Small intestine (tissue), 7 donors: ENCODE measurements around the gene BTNL8. TPM values are rescaled to one million over a fixed set of nuclear protein-coding genes. Genes with fewer than 3 reads are reported as not detected.
A peak's percentile ranks its signal among the peaks of the same experiment; 100 is the strongest.

Source experiments
- DNase-seq, 2 donors: peaks; one replicate each; pipeline versions ENCODE4 v3.0.0 to v3.0.0-alpha.2; 2013
- FAIRE-seq: peaks from 2 replicates; lab custom pipeline; 2012; peaks lifted over from hg19 to GRCh38; lab: Jason Lieb, UNC
- H3K27ac ChIP-seq, 3 donors: one replicate each; pipeline ENCODE4 v1.5.1; 2013; ENCODE audit warnings: low read length in 2 of 3, mild to moderate bottlenecking in 2 of 3, control low read depth in 1 of 3, inconsistent platforms in 1 of 3, low read depth in 1 of 3, moderate library complexity in 1 of 3
- H3K27me3 ChIP-seq, 3 donors: one replicate each; pipeline ENCODE4 v1.6.1; 2013; ENCODE audit warnings: low read length in 3 of 3, inconsistent platforms in 1 of 3; ENCODE audit not compliant: control insufficient read depth in 3 of 3, insufficient read depth in 3 of 3
- H3K36me3 ChIP-seq, 3 donors: one replicate each; pipeline ENCODE4 v1.6.1; 2013; ENCODE audit warnings: low read length in 3 of 3, inconsistent platforms in 1 of 3, low read depth in 1 of 3, mild to moderate bottlenecking in 1 of 3, moderate library complexity in 1 of 3; ENCODE audit not compliant: control insufficient read depth in 3 of 3, insufficient read depth in 2 of 3
- H3K4me1 ChIP-seq, 3 donors: one replicate each; pipeline ENCODE4 v1.6.1; 2013; ENCODE audit warnings: low read length in 2 of 3, inconsistent platforms in 1 of 3, low read depth in 1 of 3, mild to moderate bottlenecking in 1 of 3, moderate library complexity in 1 of 3; ENCODE audit not compliant: control insufficient read depth in 3 of 3, insufficient read depth in 2 of 3
- H3K4me3 ChIP-seq, 3 donors: one replicate each; pipeline ENCODE4 v1.5.1; 2013; ENCODE audit warnings: low read length in 3 of 3, control low read depth in 1 of 3, inconsistent platforms in 1 of 3, low read depth in 1 of 3, mild to moderate bottlenecking in 1 of 3, moderate library complexity in 1 of 3
- H3K9me3 ChIP-seq, 2 donors: one replicate each; pipeline ENCODE4 v1.6.1; 2013; ENCODE audit warnings: low read depth in 1 of 2, low read length in 1 of 2; ENCODE audit not compliant: control insufficient read depth in 2 of 2, insufficient read depth in 1 of 2
- WGBS, 3 donors: extraction: QIAGEN DNeasy Blood & Tissue Kit; methylation state at CpG; one replicate each; pipeline ENCODE4 v1.1.7; 2013; 5-methylcytosine and 5-hydroxymethylcytosine counted together
- polyA plus RNA-seq, 4 donors: library from polyadenylated mRNA; stranded (reverse) in 3 of 4; unstranded in 1 of 4; fragments of 200-250 nt in 3 of 4; fragments of 120-200 nt in 1 of 4; gene quantifications; one replicate each; pipeline versions ENCODE4 v1.2.1 to v1.2.3, GENCODE V29; 2013
- donor health status: healthy with polysubstance abuse.
- donor health status: control.
- donor health status: control.
- donor health status: Bipolar disorder and iron deficiency.
- donor health status: healthy.

The BTNL8 gene
- polyA plus RNA-seq, 4 donors, result 53.8 to 192 (median 84.5) TPM

DNA sequence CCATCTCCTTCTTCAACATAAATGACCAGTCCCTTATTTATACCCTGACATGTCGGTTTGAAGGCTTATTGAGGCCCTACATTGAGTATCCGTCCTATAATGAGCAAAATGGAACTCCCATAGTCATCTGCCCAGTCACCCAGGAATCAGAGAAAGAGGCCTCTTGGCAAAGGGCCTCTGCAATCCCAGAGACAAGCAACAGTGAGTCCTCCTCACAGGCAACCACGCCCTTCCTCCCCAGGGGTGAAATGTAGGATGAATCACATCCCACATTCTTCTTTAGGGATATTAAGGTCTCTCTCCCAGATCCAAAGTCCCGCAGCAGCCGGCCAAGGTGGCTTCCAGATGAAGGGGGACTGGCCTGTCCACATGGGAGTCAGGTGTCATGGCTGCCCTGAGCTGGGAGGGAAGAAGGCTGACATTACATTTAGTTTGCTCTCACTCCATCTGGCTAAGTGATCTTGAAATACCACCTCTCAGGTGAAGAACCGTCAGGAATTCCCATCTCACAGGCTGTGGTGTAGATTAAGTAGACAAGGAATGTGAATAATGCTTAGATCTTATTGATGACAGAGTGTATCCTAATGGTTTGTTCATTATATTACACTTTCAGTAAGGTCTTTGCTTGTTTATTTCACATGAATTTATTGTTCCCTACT is 51.5 kb downstream of the BTNL8 start:
- H3K4me1 ChIP-seq, result no peaks in the 10 kb centered on the region
- DNase-seq (no peak), FAIRE-seq (no peak)
- H3K27ac ChIP-seq, result no peak overlapping the region
- H3K36me3 ChIP-seq, result peaks cover 0 to 2% (median 0%) of the 10 kb centered on the region in 3 donors
- peaks cover 0 to 2% of the 10 kb centered on the region in 2 donors for H3K9me3 ChIP-seq
- H3K4me3 ChIP-seq, result no peak overlapping the region
- WGBS, 3 donors, result 82 to 85% (median 84%) methylated on average over 5 to 6 of the region's 6 CpGs
- H3K27me3 ChIP-seq, result no peaks in the 10 kb centered on the region

DNA sequence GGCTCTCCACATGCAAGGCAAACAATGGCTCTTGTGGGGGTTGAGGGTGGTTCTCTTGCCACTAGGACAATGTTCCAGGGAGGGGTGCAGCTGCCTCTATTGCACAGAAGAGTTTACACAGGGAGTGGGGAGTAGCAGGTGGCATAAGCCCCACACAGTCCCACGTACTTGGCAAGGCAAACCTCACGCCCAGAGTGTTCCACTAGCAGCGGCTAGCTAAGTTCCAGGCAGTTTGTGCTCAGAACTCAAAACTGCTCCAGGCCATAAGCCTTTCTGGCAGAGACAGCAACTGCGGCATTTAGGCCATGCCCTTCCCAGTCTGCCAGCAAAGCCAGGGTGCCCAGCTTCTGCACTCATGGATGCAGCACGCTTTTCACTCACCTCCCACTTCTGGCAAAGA is 60.7 kb downstream of the BTNL8 start:
- Histone ChIP-seq H3K4me1 (no peaks in the 10 kb centered on the region), H3K9me3 (no peaks in the 10 kb centered on the region), H3K27me3 (peaks cover 0 to 7% (median 0%) of the 10 kb centered on the region in 3 donors), H3K4me3 (no peak overlapping the region), H3K36me3 (no peaks in the 10 kb centered on the region), H3K27ac (no peak overlapping the region)
- FAIRE-seq, result no peak
- 61 to 98% (median 90%) methylated on average over 3 to 5 of the region's 5 CpGs for WGBS, 3 donors
- no peak for DNase-seq

DNA sequence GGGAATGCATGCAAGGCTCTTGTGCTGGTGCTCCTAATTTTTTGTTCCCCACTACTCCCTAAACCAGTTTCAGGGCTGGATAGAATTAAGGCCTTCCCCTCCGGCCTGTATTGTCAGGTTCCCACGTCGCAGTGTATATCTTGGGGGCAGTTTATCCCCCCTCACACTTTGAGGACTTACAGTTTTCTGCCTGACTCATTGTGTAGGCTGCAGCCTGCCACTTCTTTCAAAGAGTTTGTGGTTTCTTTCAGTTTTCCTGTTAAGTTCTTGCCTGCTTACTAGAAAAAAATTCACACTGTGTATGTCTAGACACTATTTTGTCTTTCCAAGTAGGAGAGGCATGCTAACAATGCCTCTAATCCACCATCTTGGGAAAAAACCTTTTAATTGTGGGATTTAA is 61.2 kb downstream of the BTNL8 start:
- Histone ChIP-seq H3K9me3 (no peaks in the 10 kb centered on the region), H3K4me3 (no peak overlapping the region), H3K36me3 (no peaks in the 10 kb centered on the region), H3K4me1 (no peaks in the 10 kb centered on the region), H3K27ac (no peak overlapping the region), H3K27me3 (peaks cover 0 to 7% (median 0%) of the 10 kb centered on the region in 3 donors)
- DNase-seq (no peak), FAIRE-seq (no peak)
- 63 to 94% (median 94%) methylated on average over 3 of the region's 3 CpGs for WGBS, 3 donors

DNA sequence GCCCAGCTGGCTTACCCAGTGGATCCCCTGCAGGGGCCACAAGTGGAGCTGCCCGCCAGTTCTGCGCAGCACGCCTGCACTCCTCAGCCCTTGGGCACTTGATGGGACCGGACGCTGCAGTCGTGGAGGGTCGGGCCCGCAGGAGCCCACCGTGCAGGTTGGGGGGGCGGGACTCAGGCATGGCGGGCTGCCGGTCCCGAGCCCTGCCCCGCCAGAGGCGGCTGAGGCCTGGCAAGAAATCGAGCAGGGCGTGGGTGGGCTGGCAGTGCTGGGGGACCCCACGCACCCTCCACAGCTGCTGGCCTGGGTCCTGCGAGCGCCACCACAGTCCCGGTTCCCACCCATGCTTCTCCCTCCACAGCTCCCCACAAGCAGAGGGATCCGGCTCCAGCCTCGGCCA is 70.4 kb downstream of the BTNL8 start:
- DNase-seq (no peak), FAIRE-seq (no peak)
- H3K27ac ChIP-seq, result no peak overlapping the region
- no peaks in the 10 kb centered on the region for H3K36me3 ChIP-seq
- H3K4me1 ChIP-seq, result no peaks in the 10 kb centered on the region
- WGBS, 3 donors, result 92 to 100% (median 97%) methylated on average over 3 to 23 of the region's 23 CpGs
- H3K9me3 ChIP-seq, result no peaks in the 10 kb centered on the region
- H3K27me3 ChIP-seq, result no peaks in the 10 kb centered on the region
- H3K4me3 ChIP-seq, result no peak overlapping the region

GRCh38 chr5:180970336-180970735 is 71.4 kb downstream of the BTNL8 start:
- Histone ChIP-seq H3K27ac (no peak overlapping the region), H3K4me1 (no peaks in the 10 kb centered on the region), H3K36me3 (no peaks in the 10 kb centered on the region), H3K27me3 (no peaks in the 10 kb centered on the region), H3K4me3 (no peak overlapping the region), H3K9me3 (peaks cover 0 to 1% of the 10 kb centered on the region in 2 donors)
- 94 to 97% (median 96%) methylated on average over 20 to 31 of the region's 31 CpGs for WGBS, 3 donors
- DNase-seq (no peak), FAIRE-seq (no peak)

GRCh38 chr5:180970875-180971274 is 71.9 kb downstream of the BTNL8 start:
- Histone ChIP-seq H3K9me3 (peaks cover 0 to 5% of the 10 kb centered on the region in 2 donors), H3K27ac (no peak overlapping the region), H3K36me3 (no peaks in the 10 kb centered on the region), H3K4me3 (no peak overlapping the region), H3K4me1 (no peaks in the 10 kb centered on the region), H3K27me3 (no peaks in the 10 kb centered on the region)
- FAIRE-seq (no peak), DNase-seq (peak; percentile 17 to 52)
- WGBS, 3 donors, result 9 to 61% (median 21%) methylated on average over 4 of the region's 4 CpGs

GRCh38 chr5:180974612-180975315 is 75.8 kb downstream of the BTNL8 start:
- DNase-seq, result no peak
- Histone ChIP-seq H3K9me3 (peaks cover 0 to 5% of the 10 kb centered on the region in 2 donors), H3K4me1 (peaks cover 0 to 8% (median 0%) of the 10 kb centered on the region in 3 donors), H3K36me3 (no peaks in the 10 kb centered on the region), H3K27ac (no peak overlapping the region), H3K27me3 (no peaks in the 10 kb centered on the region), H3K4me3 (no peak overlapping the region)
- FAIRE-seq, result no peak
- 43 to 74% (median 54%) methylated on average over 2 of the region's 2 CpGs for WGBS, 3 donors

DNA sequence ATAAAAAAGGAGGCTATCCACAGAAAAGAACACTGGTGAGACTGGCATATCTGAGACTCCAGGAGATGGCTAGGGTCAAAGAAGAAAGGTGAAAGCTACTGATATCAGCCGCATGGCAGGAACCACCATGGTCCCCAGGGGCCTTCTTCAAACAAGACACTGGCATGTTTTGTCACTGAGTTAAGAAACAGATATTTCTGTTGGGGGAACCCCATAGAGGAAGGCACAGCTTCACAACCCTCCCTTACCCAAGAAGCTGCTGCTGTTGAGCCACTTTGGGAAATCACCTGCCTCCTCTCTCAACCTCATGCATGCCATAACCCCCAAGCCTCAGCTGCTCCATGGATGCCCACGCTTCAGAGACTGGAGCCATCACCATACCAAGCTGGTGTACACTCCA is 76.4 kb downstream of the BTNL8 start:
- Histone ChIP-seq H3K27me3 (no peaks in the 10 kb centered on the region), H3K27ac (peak overlapping the region in 2 of 3 donors; percentile 5 to 22), H3K36me3 (no peaks in the 10 kb centered on the region), H3K4me1 (peaks cover 0 to 8% (median 0%) of the 10 kb centered on the region in 3 donors), H3K4me3 (no peak overlapping the region), H3K9me3 (peaks cover 0 to 5% of the 10 kb centered on the region in 2 donors)
- DNase-seq (no peak), FAIRE-seq (no peak)
- WGBS, 3 donors, result 75 to 93% (median 75%) methylated on average over 2 of the region's 2 CpGs
